Neural cell (in vitro differentiated cells): ENCODE results near the gene TIMM23B.
"Not testable (repeated sequence)": the region's sequence is repeated elsewhere in the genome, so short reads cannot be mapped to it uniquely, and the experiment has no call there.

Experiments
- CTCF ChIP-seq: fragments of 450-650 bp; IDR thresholded peaks from 2 replicates; pipeline ENCODE4 v1.5.1; 2014; ENCODE audit warnings: antibody characterized with exemption, mild to moderate bottlenecking, moderate library complexity; ENCODE audit not compliant: poor library complexity, severe bottlenecking
- POLR2AphosphoS5 ChIP-seq: IDR thresholded peaks from 2 replicates; pipeline ENCODE4 v1.6.1; 2012
- RAD21 ChIP-seq: fragments of 450-650 bp; conservative IDR thresholded peaks from 2 replicates; pipeline ENCODE4 v1.6.1; 2014; ENCODE audit warnings: antibody characterized with exemption, mild to moderate bottlenecking, moderate library complexity
- TF ChIP-seq, protein P1 (sequence below): IDR thresholded peaks from 2 replicates; pipeline ENCODE4 v1.6.1; 2012; ENCODE audit warnings: borderline replicate concordance

DNA sequence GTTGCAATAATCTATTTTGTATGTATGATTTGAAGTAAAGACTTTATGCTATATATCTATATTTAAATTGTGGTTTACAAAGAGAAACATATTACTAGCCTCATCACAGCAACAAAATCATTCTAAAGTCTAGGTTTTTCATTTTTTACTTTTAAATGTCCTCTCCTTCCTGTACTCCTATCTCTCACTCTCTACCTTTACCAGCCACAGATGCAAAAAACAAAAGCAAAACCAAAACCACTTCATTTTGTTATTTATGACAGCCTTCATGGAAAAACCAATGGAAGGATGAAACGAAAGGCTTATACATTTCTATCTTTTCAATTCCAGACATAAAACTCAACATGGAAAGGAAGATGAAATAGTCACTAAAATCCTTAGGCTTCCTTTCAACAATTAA lies 31.6 kb upstream of the TIMM23B start:
- TF ChIP-seq POLR2AphosphoS5, CTCF, RAD21: not testable (repeated sequence)
- TF ChIP-seq, protein P1, sequence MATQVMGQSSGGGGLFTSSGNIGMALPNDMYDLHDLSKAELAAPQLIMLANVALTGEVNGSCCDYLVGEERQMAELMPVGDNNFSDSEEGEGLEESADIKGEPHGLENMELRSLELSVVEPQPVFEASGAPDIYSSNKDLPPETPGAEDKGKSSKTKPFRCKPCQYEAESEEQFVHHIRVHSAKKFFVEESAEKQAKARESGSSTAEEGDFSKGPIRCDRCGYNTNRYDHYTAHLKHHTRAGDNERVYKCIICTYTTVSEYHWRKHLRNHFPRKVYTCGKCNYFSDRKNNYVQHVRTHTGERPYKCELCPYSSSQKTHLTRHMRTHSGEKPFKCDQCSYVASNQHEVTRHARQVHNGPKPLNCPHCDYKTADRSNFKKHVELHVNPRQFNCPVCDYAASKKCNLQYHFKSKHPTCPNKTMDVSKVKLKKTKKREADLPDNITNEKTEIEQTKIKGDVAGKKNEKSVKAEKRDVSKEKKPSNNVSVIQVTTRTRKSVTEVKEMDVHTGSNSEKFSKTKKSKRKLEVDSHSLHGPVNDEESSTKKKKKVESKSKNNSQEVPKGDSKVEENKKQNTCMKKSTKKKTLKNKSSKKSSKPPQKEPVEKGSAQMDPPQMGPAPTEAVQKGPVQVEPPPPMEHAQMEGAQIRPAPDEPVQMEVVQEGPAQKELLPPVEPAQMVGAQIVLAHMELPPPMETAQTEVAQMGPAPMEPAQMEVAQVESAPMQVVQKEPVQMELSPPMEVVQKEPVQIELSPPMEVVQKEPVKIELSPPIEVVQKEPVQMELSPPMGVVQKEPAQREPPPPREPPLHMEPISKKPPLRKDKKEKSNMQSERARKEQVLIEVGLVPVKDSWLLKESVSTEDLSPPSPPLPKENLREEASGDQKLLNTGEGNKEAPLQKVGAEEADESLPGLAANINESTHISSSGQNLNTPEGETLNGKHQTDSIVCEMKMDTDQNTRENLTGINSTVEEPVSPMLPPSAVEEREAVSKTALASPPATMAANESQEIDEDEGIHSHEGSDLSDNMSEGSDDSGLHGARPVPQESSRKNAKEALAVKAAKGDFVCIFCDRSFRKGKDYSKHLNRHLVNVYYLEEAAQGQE = not testable (repeated sequence)
